GM12874 (cell line): ENCODE measurements around the gene RHOC.

Experiments
- CTCF ChIP-seq: IDR thresholded peaks from 2 replicates; pipeline ENCODE4 v1.5.1; 2011; ENCODE audit warnings: low read depth, mild to moderate bottlenecking, control low read depth, low read length, moderate library complexity; ENCODE audit not compliant: insufficient read depth

Gene RHOC

DNA sequence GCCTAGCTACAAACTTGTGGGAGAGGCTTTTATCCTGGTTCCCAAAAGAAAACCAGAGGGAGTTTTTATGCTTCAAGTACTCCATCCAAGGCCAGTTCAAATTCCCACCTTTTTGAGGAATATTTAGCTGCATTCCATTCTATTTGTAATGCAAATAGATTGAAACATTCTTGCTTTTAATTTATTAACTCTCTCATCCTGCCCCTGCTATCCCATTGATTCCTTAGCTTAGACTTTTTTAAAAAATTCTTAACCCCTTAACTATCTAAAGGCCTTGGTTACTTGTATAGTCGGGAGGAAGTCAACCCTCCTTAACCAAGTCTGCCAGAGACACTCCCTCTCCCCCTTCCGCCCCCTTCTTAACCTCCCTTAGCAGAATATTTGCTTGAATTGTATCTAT is 34.9 kb downstream of the RHOC start:
- no peak for TF ChIP-seq CTCF

DNA sequence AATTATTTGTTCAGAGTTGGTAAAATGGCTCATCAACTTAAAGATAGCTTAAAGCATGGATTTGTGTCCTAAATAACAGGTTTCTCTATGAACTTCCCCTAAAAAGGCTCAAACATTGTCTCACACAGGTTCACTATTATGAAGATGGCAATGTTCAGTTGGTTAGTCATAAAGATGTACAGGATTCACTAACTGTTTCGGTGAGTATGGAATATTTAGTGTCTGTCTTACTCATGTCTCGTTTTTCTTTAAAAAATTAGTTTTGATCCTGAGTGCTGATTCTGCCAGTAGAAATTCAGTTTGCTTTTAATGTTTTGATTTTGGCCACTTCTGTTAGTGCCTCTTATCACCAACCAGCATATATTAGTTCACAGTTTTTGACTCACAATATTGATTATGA is 40.0 kb downstream of the RHOC start:
- TF ChIP-seq CTCF, result no peak

DNA sequence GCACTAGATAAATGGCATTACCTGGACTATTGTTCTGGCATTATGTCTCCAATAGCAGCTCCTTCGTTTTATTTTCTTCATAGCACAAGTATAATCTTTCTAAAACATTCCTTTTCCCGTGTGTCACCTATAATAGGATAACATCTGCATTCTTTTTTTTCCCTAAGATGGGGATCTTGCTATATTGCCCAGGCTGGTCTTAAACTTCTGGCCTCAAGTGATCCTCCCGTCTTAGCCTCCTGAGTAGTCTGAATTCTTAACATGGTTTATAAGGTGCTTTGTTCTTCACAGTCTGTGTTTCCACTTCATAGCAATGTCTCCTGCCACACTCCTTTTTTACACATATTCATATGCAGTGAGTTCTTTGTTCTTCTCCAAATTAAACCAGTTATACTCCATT is 41.1 kb downstream of the RHOC start:
- TF ChIP-seq CTCF, result no peak

DNA sequence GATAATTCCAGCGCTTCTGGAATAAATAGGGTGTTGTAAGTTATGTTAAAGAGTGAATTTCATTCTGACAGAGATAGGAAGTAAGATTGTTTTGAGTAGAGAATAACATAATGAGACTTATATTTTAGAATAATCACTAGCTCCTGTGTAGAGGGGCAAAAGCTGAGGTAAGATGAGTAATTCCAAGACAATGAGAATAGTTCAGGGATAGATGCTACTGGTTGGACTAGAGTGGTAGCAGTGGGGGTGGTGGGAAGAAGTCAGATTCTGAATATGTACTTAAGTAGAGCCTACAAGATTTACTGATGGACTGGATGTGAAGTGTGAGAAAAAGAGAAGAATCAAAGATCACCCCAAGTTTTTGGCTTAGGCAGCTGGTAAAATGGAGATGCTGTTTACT is 55.7 kb downstream of the RHOC start:
- no peak for TF ChIP-seq CTCF
